KMS-11 (cell line): ENCODE results near the gene SEMA3D.

Experiments
- H2AFZ ChIP-seq: fragments of 200-600 bp; sonication (generic); 2 replicates; pipeline ENCODE4 v1.6.1; 2016; ENCODE audit warnings: antibody characterized with exemption, mixed run types, low read depth
- H3K27ac ChIP-seq: fragments of 200-600 bp; sonication (generic); 2 replicates; pipeline ENCODE4 v1.6.1; 2016; ENCODE audit warnings: mild to moderate bottlenecking, mixed run types
- H3K27me3 ChIP-seq: fragments of 200-600 bp; sonication (generic); 2 replicates; pipeline ENCODE4 v1.6.1; 2017; ENCODE audit warnings: mild to moderate bottlenecking, low read depth, mixed run types, moderate library complexity; ENCODE audit not compliant: insufficient read depth
- H3K36me3 ChIP-seq: fragments of 200-600 bp; sonication (generic); 2 replicates; pipeline ENCODE4 v1.6.1; 2017; ENCODE audit warnings: mild to moderate bottlenecking, mixed run types; ENCODE audit not compliant: insufficient read depth
- H3K4me1 ChIP-seq: fragments of 200-600 bp; sonication (generic); 2 replicates; pipeline ENCODE4 v1.6.1; 2016; ENCODE audit warnings: mild to moderate bottlenecking, low read depth, mixed run types; ENCODE audit not compliant: poor library complexity, severe bottlenecking
- H3K4me2 ChIP-seq: fragments of 200-600 bp; sonication (generic); 2 replicates; pipeline ENCODE4 v1.7.0; 2016; ENCODE audit warnings: mild to moderate bottlenecking, mixed run types
- H3K4me3 ChIP-seq: fragments of 200-600 bp; sonication (generic); IDR thresholded peaks from 2 replicates; pipeline ENCODE4 v1.6.1; 2017; ENCODE audit warnings: low read depth, low read length, mixed read lengths; ENCODE audit not compliant: insufficient read depth
- H3K79me2 ChIP-seq: fragments of 200-600 bp; sonication (generic); 2 replicates; pipeline ENCODE4 v1.6.1; 2016; ENCODE audit warnings: low read depth, mixed run types; ENCODE audit not compliant: insufficient read depth
- H3K9ac ChIP-seq: fragments of 200-600 bp; sonication (generic); 2 replicates; pipeline ENCODE4 v1.6.1; 2016; ENCODE audit warnings: mild to moderate bottlenecking, mixed run types
- H4K20me1 ChIP-seq: fragments of 200-600 bp; sonication (generic); 2 replicates; pipeline ENCODE4 v1.6.1; 2016; ENCODE audit warnings: mild to moderate bottlenecking, mixed run types; ENCODE audit not compliant: insufficient read depth
- CTCF ChIP-seq: fragments of 200-600 bp; sonication (generic); conservative IDR thresholded peaks from 2 replicates; pipeline ENCODE4 v1.6.1; 2017; ENCODE audit warnings: low read depth, mild to moderate bottlenecking, antibody characterized with exemption, low read length, moderate library complexity, mixed read lengths

Gene SEMA3D

DNA sequence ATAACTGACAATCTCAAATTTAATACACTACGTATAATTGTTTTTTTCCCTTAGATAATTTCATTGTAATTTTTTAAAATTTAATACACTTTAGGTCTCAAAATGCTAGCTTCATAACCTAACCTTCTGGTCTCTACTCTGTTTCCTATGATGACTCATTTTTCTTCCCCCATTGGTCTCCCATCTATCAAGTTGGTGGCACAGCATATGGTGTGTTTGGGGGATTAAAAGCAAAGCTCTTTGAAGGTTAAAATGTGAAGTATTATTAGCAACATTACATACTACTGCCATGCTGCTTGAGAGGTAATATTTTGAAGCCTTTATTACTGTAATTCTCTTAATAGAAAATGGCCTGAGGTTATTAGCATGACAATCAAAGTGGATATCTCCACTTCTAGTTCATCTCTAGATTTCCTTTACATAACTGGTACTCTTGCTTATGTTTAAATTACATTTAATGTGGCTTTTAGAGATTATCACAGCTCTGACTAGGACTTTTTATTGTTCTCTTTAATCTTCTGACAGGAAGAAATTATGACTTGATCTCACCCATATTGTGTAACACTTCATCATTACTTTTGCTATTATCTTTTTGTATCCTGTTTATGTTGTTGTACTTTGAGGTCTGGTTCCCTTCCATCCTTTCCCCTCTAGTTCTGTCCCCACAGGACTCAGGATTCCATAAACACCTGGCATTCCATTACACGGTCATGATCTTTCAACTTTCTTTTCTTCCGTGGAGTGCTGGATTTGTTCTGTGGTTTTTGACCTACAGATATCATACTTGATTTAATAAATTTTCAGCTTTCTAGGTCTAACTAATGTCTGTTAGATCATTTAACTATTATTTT is 185.1 kb downstream of the SEMA3D start:
- Histone ChIP-seq H3K27ac (no peak overlapping the region), H3K79me2 (no peaks in the 10 kb centered on the region), H3K36me3 (no peaks in the 10 kb centered on the region), H3K4me2 (no peak overlapping the region), H3K9ac (no peak overlapping the region), H4K20me1 (no peaks in the 10 kb centered on the region), H3K4me3 (no peak overlapping the region), H3K27me3 (no peaks in the 10 kb centered on the region), H2AFZ (no peak overlapping the region), H3K4me1 (no peaks in the 10 kb centered on the region)
- TF ChIP-seq CTCF = no peak

DNA sequence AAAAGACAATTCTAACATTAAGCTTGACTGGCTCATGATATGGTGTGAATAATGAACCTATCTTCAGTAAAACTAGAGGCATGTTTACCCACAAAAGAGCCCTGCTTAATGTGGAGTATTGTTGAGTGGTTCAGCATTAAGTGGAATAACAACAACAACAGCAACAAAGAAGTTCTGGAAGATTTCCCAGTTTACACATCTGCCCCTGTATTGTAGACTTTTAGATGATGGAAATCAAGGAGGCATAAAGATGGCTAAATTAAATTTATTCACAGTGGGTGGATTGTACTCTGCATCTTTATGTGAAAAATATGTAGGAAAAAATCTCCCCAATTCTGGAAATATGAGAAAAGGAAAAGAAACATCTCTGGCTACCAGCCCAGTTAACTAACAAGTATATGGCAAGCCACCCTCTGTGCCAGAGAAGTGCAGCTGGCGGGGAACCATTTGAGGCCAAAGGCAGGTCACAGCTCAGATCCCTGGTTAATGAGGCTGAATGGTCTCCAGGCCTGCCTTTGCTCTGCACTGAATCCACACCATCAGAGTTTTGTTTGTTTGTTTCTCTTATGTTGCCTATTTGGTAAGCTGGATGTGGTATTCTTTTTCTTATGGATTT is 186.0 kb downstream of the SEMA3D start:
- no peak for TF ChIP-seq CTCF
- Histone ChIP-seq H3K4me3 (no peak overlapping the region), H3K27ac (no peak overlapping the region)

GRCh38 chr7:84999450-84999849 is 187.4 kb downstream of the SEMA3D start:
- H3K79me2 ChIP-seq = no peaks in the 10 kb centered on the region
- H3K9ac ChIP-seq = no peak overlapping the region
- no peak overlapping the region for H3K4me3 ChIP-seq
- H3K27me3 ChIP-seq = no peaks in the 10 kb centered on the region
- no peaks in the 10 kb centered on the region for H4K20me1 ChIP-seq
- no peaks in the 10 kb centered on the region for H3K36me3 ChIP-seq
- H3K4me1 ChIP-seq = no peaks in the 10 kb centered on the region
- H2AFZ ChIP-seq = no peak overlapping the region
- no peak for TF ChIP-seq CTCF
- no peak overlapping the region for H3K27ac ChIP-seq
- H3K4me2 ChIP-seq = no peak overlapping the region

More for the DNA sequence above, 186.0 kb downstream of the SEMA3D start:
- no peaks in the 10 kb centered on the region for H3K27me3 ChIP-seq
- H4K20me1 ChIP-seq = no peaks in the 10 kb centered on the region
- H2AFZ ChIP-seq = no peak overlapping the region
- no peaks in the 10 kb centered on the region for H3K79me2 ChIP-seq
- H3K9ac ChIP-seq = no peak overlapping the region
- no peaks in the 10 kb centered on the region for H3K36me3 ChIP-seq
- no peaks in the 10 kb centered on the region for H3K4me1 ChIP-seq
- H3K4me2 ChIP-seq = no peak overlapping the region

DNA sequence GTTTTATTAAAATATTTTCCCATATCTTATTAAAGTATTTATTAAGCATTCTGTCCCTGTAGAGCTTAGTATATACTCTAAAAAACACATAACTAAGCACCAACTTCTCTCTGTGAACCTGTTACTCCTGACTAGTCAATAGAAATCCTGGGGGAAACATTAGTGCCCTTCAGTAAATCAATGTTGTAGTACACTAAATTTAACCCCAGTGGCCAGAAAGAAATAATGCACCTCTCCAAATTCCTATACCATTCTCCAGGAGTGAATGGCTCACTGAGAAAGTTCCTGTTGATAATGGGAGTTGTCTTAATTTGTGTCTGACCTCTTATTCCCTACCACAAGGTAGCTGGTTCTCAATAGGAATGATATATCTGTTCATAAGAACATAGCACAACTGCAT is 188.2 kb downstream of the SEMA3D start:
- H3K4me1 ChIP-seq = no peaks in the 10 kb centered on the region
- H3K27me3 ChIP-seq = no peaks in the 10 kb centered on the region
- no peaks in the 10 kb centered on the region for H3K36me3 ChIP-seq
- H4K20me1 ChIP-seq = no peaks in the 10 kb centered on the region
- H3K79me2 ChIP-seq = no peaks in the 10 kb centered on the region
- H3K4me2 ChIP-seq = no peak overlapping the region
- TF ChIP-seq CTCF = no peak
- no peak overlapping the region for H3K27ac ChIP-seq
- H3K4me3 ChIP-seq = no peak overlapping the region
- H2AFZ ChIP-seq = no peak overlapping the region
- H3K9ac ChIP-seq = no peak overlapping the region
